Putamen (tissue), 1 donor: ENCODE data around the gene KCTD19.

Source experiments
- DNase-seq: peaks from one replicate; pipeline ENCODE4 v3.0.0-alpha.2; 2016; ENCODE audit warnings: low spot score

Gene KCTD19

GRCh38 chr16:67317853-67318252 lies 8.7 kb downstream of the KCTD19 start:
- no peak for DNase-seq

- no peak for DNase-seq
Measured at GRCh38 chr16:67312719-67313118, 13.8 kb downstream of the KCTD19 start.

- no peak for DNase-seq
Measured at GRCh38 chr16:67311607-67312488, 14.7 kb downstream of the KCTD19 start.

DNA sequence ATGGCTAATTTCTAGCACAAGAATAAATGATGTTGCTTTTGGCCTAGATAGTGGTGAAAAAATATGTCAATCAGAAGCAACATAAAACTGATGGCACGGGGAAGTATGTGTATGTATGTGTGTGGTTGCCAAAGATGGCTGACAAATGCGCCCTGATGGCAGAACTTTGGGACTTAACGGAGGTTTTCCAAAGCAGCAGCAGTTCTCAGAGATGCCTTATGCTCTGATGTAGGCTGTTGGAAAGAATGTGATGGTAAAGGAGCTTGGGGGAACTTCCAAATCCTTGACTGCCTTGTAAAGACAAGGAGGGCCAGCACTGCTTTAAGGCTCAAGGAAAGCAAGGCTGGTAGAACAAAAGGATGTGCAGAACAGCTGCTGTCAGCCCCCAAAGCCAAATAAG lies 16.0 kb downstream of the KCTD19 start:
- no peak for DNase-seq

GRCh38 chr16:67305216-67306071 lies 21.1 kb downstream of the KCTD19 start:
- DNase-seq = no peak

- DNase-seq = no peak
Measured at GRCh38 chr16:67304020-67304419, 22.5 kb downstream of the KCTD19 start.

DNA sequence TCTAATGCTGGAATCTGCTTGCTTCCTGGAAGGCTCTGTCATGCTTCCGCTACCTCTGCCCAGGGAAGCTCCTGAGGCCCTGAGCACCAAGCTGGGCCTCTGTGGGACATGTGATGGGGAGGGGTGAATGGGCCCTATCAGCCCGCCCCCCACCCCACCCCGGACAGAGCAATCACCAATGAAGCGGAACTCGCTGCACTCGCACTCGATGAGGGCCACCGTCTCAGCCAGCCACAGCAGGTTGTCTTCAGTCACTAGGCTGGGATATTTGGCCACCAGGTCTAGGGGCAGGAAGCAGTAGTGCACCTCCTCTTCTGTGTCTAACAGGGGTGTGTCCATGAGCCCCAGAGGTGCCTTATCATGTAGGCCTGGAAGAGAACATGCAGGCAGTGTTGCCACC lies 23.6 kb downstream of the KCTD19 start:
- DNase-seq = no peak

DNA sequence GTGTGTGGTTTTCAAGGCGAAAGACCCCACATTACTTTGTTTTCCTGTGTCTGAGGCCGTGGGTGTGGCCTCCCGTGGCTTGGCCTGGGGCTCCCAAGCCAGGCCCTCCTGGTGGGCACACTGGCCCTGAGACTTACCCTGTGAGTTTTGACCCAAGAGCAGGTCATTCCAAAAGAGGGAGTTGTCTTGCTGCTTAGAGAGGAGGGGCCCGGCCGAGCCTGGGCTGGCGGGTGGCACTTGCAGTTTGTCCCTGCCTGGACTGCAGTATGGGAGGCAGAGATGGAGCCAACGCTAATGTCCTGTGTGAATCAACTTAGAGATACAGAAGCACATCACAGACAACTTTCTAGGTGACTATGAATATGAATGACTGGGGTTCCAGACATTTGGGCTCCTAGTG lies 24.5 kb downstream of the KCTD19 start:
- DNase-seq = no peak

DNA sequence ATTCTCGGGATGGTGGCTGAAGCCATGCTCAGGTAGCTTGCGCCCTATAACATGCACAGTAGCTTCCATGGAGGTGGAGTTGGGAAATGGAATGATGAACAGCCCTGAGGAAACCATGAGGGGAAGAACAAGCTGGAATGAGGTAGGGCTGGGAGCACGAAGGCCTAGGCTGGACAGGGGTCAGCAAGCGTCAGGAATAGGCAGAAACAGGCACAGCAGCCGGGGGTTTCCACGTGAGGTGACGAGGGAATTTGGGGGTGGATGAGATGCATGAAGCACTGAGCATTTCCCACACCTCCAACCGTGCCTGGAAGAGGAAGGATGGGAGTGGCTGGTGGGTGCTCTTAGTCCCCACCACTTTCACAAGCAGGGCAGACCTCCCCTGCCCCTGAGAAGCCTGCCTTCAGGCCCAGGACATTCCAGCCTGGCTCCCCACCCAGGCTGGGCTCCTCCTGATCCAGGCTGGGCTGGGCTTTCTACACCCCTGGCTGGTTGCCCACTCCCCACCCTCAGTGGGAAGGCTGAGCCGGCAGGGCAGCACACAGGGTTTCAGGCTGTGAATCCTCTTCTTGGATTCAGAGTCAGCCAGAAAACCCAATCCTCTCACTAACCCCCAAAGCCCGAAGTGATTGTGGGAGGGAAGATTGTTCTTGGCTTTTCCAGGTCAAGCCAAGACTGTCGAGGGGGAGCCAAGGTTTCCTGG lies 25.3 kb downstream of the KCTD19 start:
- DNase-seq = no peak

DNA sequence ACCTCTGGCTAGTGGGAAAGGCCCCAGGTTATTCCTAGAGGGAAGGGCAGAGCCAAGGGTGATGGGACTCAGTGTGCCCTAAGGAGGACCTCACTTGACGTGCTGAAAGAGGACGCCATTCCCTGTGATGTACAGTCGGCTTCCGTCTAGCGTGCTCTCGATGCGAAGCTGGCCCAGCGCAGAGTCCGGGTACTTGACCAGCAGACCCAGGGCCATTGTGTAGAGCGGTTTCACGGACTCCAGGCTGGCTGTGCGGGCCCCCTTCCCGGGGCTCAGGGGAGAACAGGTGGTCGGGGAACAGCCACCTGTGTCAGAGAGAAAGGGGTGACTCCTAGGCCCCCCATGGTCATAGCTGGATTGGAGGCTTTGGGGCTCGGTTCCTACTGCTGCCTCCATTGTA lies 27.3 kb downstream of the KCTD19 start:
- no peak for DNase-seq

DNA sequence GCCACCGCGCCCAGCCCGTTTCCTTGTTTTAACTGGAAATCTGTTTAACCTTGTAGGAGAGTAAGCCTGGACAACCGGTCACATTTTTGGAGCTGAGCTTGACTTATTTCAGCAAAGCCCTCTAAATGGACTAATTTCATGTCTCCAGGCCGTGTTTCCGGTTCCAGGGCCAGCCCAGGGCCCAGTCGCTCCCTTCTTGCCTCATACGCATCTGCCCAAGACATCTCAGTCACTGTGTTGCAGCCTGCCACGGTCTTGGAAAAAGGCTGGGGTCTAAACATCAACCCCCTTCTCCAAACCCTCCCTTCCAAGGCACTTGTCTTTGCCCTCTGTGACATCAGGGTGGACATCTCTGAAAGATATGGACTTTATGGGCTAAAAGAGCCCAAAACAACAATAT lies 28.3 kb downstream of the KCTD19 start:
- no peak for DNase-seq

DNA sequence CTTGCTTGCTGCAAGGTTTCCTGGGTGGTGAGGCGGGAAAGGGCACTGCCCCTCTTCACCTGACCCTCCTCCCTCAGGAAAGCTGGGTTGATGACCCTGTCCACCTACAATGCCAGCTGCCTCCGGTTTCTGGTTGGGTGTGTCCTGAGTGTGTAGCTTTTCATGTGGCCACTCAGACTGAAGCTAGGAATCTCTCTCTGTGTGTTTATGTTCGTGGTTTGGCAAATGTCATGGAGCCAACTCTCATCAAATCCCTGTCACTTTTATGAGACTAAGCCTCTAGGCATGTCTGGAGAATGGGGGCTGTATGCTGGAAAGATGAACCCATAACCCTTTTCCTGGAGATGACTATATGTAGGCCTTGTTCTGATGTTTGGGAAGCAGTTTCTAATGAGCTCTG lies 30.1 kb downstream of the KCTD19 start:
- DNase-seq = no peak

DNA sequence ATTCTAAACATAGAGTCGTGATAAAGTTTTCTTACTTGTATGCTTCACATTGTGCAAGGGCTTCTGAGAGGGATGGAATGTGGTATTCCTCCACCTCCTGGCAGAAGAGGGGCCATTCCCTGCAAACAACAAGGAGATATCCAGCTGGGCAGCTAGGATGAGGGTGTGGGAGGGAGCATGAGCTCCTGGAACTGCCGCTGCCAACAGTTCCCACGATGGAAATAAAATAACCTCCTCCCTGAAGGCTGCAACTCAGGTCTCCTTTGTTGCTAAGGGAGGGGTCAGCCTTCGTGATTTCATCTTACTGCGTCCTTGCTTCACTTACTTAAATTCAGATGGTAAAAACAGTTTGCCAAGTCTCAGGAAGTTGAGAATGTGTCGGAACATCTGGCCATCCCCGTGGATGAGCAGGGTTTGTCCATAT lies 31.6 kb downstream of the KCTD19 start:
- DNase-seq = no peak

DNA sequence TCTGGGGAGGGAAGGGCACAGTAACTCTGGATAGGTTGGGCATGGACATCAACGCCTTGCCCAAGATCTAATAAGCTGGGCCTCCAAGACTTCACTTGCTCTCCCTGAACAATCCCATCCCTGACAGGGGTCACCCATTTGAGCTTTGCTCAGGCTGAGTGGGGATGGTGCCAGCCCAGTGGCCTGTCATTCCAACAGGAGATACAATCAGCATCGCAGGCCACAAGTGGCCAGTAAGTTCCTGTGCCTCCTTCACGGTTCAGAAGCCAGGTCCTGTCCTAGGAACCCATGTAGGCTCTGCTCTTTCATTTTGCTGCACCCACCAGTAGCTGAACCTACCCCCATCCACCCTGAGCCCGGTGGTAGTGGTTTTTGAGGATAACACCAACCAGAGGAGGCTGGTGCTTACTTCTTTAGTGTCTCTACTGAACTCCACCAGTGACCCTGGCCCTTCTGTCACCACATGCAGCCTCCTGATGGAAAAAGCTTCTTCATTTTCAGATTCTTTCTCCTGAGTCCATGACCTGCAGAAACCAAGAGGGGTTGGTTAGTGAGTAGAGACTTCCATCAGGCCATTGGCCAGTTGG lies 32.3 kb downstream of the KCTD19 start:
- DNase-seq = no peak

DNA sequence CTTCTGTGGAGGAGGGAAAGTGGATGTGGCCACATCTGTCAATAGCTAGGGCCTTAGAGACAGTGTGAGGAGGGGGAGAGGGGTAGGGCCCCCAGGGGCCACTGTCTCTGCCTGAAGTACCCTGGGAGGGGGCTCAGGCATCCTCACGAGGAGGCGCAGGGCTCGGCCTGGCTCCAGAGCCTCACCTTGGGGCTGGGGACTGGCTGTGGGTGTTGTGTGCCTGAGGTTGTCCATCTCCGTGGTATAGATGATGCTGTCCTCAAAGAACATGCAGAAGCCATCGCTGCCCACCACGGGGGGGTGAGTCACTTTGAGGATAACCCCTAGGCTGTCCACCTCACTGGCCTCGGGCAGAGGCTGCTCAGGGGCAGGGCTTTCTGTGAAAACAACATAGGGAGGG lies 35.1 kb downstream of the KCTD19 start:
- DNase-seq = no peak

- DNase-seq = no peak
Measured at GRCh38 chr16:67287960-67288359, 38.6 kb downstream of the KCTD19 start.

DNA sequence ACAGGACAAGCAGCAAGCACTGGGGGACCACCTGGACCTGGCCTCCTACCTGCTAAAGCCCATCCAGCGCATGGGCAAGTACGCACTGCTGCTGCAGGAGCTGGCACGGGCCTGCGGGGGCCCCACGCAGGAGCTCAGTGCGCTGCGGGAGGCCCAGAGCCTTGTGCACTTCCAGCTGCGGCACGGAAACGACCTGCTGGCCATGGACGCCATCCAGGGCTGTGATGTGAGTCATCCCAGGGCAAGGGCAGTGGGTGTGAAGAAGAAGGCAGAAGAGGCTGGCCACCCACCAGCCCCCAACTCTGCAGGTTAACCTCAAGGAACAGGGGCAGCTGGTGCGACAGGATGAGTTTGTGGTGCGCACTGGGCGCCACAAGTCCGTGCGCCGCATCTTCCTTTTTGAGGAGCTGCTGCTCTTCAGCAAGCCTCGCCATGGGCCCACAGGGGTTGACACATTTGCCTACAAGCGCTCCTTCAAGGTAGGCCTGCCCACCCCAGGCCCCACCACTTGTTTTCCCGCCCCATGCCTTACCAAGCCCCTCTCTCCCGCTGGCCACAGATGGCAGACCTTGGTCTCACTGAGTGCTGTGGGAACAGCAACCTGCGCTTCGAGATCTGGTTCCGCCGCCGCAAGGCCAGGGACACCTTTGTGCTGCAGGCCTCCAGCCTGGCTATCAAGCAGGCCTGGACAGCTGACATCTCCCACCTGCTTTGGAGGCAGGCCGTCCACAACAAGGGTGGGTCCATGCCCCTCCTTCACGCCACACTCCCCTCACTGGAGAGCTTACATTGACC lies 39.9 kb downstream of the KCTD19 start:
- no peak for DNase-seq

DNA sequence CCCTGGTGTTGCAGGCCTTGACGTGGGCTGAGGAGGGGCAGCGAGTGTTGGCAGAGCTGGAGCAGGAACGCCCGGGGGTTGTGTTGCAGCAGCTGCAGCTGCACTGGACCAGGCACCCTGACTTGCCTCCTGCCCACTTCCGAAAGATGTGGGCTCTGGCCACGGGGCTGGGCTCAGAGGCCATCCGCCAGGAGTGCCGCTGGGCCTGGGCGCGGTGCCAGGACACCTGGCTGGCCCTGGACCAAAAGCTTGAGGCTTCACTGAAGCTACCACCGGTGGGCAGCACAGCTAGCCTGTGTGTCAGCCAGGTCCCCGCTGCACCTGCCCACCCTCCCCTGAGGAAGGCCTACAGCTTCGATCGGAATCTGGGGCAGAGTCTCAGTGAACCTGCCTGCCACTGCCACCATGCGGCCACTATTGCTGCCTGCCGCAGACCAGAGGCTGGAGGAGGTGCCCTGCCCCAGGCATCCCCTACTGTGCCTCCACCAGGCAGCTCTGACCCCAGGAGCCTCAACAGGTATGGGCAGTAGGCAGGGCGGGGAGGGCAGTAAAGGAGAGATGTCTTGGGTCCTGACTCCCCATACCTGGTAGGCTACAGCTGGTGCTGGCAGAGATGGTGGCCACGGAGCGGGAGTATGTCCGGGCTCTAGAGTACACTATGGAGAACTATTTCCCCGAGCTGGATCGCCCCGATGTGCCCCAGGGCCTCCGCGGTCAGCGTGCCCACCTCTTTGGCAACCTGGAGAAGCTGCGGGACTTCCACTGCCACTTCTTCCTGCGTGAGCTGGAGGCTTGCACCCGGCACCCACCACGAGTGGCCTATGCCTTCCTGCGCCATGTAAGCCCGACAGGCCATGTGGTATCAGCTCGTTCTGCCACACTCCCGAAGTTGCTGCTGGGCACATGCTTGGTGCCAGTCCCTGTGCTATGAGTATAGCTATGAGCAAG lies 41.6 kb downstream of the KCTD19 start:
- DNase-seq = no peak

- no peak for DNase-seq
Measured at GRCh38 chr16:67283826-67284555, 42.5 kb downstream of the KCTD19 start.
